NCI-H2029 (cell line): ENCODE results near the gene GM2A.
"Not testable (repeated sequence)": the region's sequence is repeated elsewhere in the genome, so short reads cannot be mapped to it uniquely, and the experiment has no call there.

ENCODE experiments used
- DNase-seq: peaks from one replicate; lab custom pipeline; 2025; lab: John Stamatoyannopoulos, UW

The GM2A gene

DNA sequence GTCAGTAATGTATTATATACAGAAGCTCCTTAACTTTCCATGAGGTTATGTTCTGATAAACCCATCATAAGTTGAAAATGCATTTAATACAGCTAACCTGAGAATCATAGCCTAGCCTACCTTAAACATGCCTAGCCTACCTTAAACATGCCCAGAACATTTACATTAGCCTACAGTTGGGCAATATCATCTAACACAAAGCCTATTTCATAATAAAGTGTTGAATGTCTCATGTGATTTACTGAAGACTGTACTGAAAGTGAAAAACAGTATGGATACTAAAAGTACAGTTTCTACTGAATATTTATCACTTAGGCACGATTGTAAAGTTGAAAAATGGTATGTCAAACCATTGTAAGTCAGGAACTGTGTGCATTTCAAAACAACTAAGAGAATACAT, 1.6 kb downstream of the GM2A start:
- DNase-seq = no peak

DNA sequence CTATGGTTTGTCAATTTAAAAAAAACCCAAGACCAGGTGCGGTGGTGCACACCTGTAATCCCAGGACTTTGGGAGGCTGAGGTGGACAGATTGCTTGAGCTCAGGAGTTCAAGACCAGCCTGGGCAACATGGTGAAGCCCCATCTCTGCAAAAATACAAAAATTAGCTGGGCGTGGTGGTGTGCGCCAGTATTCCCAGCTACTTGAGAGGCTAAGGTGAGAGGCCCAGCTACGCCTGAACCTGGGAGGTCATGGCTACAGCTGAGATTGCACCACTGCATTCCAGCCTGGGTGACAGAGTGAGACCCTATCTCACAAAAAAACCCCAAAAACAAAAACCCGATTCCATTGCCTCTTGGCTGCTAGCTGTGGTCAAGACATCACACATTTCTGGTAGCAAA, 2.0 kb downstream of the GM2A start:
- not testable (repeated sequence) for DNase-seq

DNA sequence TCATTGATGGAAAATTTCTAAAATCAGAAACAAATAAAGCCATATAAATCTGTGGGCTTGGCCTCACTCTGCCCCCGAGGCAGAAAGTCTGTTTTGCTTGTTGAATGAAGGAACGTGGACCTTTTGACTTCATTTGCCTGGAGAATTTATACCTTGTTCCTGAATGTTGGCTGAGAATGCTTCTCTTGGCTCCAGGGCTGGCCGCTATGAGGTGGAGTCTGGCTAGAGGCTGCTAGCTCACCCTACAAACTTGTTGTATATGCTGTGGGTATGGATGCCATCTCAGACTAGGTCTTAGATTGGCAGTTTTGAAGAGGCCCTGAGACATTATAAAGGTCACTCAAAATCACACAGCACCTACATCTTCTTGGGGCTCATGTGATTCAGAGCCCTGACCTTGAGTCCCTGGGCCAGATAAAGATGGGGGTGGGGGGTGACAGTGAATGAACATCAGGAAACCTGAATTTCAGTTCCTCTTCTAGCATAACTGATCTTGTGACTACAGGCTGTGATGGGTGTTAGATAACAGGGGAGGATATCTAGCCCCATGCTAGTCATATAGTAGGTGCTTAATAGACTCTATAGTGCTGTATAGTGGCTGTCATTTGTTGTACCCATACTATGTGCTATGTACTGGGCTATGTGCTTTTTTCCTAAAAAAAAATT, 2.8 kb downstream of the GM2A start:
- no peak for DNase-seq

DNA sequence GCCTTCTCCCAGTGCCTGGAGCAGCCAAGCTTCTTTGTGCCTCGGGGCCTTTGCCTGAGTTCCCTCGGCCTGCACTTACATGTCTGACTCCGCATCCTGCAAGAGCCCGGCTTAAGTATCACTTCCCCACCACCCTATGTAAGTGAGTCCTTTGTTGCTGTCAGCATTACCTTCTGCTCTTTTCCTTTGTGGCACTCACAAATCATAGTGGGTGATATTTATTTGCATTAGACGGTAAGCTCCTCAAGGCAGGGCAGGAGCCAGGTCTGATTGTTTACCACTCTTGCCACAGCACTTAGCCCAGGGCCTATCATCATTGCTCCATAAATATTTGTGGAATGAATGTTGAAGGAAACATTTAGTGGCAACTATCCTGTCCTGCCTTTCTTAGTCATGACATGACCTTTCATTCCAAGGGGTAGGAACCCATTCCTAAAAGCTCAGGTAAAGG, 4.8 kb downstream of the GM2A start:
- no peak for DNase-seq

DNA sequence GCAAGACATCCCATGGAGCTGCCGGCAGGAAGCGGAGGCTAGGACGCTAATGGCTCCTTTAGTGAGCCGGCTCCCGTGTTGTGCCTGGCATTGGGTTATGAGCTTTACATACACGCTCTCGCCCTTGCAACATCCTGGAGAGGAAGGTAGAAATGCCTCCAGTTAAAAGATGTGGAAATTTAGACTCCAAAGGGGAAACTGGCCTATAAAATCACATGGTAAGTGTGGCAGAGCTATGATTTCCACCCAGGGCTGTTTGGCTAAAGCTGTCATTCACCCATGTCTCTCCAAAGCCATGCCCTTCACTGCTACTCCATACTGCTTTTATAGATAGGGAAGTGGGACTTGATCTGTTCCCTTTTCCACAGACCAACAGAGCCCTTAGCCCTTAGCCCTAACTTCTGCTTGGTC, 5.2 kb downstream of the GM2A start:
- DNase-seq = no peak

DNA sequence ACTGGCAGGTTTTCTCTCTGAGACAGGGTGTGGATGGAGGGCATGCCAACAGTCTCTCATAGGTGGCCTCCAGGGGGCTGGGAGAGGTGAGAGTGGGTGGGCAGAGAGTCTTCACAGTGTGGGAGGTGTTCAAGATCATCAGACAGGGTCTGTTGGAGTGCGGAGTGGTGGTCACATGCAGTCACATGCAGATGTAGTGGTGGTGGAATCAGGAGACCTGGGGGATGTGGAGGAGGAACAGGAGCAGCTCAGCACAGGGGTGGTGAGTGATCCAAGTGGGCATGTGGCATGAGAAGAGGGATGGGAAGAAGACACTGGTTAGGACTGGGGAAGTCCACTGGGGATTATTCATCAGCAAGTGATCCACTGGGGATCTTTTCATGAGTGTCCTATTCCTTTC, 5.8 kb downstream of the GM2A start:
- no peak for DNase-seq

DNA sequence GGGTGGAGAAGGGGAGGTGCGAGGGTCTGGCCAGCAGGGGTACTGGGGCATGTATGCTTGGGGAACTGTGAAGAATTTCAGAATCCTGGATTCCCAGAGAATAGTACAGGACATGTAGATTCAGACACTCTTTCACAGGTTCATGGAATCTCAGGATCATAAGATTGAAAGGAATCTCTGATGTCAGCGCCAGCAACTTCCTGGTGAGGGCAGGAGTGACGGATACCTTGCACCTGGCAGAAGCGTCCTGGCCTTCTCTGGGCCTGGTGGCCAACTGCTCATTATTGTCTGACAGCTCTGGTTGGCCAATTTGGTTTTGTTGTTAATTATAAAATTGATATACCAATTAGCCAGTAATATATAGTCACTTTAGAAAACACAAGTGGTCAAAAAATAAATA, 6.9 kb downstream of the GM2A start:
- DNase-seq = peak; percentile 3

DNA sequence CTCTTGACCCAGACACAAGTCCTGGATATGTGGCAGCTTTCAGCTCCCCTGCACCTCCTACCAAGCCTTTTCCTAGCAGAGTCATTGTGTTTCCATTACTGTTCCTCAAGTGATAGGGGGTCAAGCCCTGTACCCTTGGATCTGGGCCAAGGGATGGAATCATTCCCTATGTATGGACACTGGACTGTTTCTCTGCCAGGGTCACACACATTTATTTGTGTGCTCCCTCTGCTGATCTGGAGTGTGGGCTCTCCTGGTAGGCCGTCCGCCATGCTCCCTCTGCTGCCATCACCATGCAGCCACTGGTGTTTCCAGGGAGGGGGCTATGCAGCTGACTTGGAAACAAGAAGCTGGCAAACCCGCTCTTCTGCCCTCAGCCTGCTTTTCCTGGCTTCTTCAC, 9.5 kb downstream of the GM2A start:
- no peak for DNase-seq

DNA sequence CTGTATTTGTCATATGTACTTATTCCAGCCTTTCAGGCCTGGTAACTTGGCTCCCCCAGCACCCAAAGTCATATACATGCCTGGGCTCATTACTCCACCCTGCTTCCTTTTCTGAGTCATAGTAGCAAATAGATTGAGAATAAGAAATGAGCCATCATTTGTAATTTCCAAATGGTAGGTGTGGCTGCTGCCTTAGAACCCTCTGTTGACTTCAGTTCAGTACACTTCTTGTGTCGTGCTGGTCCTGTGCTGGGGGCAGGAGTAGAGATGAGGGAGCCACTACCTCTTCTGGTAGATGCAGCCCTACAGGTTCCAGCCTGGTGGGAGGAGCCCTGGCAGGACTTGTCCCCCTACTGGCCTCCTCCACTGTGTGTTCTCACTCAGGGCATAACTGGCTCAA, 11.1 kb downstream of the GM2A start:
- DNase-seq = no peak

DNA sequence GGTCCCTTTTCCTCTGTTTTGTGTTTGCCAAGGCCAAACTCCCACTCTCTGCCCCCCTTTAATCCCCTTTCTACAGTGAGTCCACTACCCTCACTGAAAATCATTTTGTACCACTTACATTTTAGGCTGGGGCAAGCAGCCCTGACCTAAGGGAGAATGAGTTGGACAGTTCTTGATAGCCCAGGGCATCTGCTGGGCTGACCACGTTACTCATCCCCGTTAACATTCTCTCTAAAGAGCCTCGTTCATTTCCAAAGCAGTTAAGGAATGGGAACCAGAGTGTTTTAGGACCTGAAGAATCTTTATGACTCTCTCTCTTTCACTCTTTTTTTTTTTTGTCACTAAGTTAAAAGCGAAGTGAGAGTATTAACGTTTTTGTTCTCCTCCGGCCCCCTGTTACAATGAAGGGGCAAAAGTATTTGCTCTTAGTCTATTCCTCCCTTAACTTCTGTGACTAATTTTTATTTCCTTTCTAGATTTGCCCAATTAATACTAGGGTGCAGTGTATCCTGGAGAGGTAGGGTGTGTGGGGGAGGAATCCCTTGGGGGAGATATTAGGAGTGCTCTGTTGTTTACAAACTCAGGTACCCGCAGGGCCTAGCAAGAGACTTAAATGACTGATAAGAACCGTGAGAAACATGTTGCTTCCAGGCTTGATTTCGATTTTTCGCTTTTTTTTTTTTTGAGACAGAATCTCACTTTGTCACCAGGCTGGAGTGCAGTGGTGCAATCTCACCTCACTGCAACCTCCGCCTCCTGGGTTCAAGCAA, 14.7 kb downstream of the GM2A start:
- no peak for DNase-seq

DNA sequence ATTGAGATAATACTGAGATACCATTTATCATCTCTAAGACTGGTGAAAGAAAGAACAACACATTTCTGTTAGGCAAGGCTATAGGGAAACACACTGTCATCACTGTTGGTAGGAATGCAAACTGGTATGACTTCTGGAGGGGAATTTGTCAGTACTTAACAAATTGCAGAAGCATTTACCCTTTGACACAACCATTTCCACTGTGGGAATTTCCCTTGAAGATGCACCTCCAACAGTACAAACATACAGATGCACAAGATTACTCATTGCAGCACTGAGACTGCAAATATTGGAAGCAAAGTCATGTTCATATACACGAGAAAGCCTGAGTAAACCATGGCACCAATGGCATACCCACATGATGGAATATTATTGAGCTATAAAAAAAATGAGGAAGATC, 17.6 kb downstream of the GM2A start:
- DNase-seq = no peak

DNA sequence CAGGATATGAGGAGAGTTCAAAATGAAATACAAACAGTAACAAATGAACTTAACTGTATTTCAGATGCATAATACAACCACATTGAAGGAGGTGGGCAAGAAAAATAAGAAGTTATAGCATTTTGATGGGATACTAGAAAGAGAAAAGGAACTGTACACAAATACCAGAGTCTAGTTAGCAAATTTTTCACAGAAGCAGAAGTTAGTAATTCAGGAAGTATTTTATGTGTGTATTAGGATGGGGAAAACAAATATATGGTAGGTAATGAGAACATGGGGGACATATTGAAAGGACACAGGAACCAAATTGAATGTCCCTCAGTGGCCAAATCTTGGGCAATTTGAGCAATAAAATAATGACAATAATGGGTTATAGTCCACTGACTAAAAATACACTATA, 18.4 kb downstream of the GM2A start:
- DNase-seq = no peak

DNA sequence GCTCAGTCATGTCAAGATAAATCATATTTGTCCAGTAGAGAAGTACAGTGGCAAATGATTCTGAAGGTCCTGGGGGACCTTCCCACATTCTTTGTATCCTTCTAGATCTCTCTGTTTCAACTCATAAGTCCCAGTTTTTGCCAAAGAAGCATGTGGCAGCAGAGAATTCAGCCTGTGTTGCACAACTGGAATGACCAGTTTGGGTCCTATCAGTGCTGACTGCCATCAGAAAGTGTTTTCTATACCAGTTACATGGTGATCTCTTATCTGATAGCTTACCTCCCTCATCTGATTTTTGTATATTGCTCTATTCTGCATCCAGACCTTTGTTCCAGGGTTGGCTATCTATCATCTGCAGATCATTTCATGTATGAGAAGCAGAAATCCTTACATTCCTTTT, 21.7 kb downstream of the GM2A start:
- no peak for DNase-seq

DNA sequence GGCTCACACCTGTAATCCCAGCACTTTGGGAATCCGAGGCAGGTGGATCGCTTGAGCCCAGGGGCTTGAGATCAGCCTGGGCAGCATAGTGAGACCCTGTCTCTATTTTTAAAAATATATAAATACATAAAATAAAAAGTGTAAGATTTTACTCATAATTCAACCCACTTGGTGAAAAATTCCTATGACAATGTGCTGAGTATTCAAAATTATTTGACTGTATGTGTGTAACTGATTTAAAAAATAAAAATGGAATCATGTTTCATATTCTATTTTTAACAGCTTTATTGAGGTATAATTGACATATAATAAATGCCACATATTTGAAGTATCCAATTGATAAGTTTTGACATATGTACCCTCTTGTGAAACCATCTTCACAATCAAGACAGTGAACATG, 22.8 kb downstream of the GM2A start:
- DNase-seq = no peak

DNA sequence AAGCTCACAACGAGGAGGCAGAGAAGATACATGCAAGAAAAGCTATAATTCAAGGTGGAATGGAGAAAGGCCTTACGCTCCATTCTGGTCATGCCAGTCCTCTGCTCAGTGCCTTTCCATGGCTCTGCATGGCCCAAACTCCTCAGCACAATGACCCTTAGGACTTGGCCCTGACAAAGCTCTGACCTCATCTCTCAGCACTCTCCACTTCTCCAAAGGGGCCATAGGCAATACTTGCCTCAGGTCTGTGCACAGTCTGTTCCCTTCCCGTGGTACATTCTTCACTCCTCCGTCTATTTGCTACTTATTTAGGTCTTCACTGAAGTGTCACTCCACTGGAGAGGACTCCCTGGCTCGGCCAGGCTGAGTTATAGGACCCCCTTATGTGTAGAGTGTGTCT, 25.9 kb downstream of the GM2A start:
- no peak for DNase-seq

DNA sequence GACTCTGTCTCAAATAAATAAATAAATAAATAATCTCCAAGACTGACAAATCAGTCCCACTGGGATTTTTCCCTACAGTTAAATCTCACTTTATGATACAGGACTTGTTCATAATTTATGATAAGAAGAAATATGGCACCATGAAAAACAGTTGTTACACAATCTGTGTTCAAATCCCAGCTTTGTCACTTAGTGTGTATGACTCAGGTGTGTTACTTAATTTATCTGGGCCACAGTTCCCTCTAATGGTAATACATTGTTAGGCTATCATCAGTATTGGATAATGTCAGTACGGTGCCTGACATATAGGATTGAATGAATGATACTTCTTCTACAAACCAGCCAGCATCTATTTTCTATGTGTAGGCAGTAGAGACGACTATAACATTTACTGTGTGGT, 27.5 kb downstream of the GM2A start:
- no peak for DNase-seq

DNA sequence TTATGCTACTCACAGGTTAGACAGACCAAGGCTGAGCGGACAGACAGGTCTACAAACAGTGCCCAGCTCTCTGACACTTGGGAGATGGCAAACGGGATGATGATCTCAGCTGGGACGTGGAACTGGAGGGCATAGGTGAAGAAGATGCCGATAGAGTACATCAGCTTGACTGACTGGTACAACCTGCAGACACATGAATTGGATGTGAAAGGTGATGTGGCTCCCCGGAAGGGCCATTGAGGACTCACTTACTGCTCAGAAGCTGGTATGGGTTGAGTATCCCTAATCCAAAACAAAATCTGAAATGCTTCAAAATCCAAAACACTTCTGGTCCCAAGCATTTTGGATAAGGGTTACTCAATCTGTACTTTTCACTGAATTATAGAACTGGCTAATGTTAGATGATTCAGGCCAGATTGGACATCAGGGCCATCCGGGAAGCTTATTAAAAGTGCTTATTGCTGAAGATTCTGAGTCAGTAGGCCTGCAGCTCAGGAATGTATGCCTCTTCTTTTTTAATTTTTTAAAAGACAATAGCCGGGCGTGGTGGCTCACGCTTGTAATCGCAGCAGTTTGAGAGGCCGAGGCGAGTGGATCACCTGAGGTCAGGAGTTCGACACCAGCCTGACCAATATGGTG, 28.1 kb downstream of the GM2A start:
- DNase-seq = no peak

DNA sequence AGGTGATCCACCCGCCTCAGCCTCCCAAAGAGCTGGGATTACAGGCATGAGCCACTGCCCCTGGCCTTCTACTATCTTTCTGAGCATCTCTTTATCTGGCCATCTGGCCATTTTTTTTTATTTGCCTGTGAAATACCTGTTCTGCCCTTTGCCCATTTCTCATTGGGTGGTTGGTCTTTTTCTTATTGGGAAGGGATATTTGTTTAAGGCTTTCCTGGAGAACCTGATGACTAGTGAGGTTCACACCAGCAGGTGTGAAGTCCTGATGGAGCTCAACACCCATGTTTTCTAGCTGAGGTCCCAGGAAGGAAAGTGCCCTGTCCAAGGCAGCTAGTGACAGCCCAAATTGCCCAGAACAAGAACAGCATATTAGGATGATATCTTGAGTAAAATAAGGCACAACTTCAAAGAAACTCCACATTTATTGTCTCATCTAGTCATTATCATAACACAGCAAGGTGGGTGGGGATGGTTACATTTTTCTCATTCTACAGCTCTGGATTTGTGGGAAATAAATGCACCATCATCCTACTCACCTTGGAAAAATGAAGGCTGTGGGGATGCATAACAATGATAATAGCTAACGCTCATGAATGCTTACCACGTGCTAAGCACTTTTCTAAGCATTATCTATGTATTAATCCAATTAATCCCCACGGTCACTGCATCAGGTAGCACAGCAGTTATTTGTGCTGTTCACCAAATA, 30.3 kb downstream of the GM2A start:
- no peak for DNase-seq

DNA sequence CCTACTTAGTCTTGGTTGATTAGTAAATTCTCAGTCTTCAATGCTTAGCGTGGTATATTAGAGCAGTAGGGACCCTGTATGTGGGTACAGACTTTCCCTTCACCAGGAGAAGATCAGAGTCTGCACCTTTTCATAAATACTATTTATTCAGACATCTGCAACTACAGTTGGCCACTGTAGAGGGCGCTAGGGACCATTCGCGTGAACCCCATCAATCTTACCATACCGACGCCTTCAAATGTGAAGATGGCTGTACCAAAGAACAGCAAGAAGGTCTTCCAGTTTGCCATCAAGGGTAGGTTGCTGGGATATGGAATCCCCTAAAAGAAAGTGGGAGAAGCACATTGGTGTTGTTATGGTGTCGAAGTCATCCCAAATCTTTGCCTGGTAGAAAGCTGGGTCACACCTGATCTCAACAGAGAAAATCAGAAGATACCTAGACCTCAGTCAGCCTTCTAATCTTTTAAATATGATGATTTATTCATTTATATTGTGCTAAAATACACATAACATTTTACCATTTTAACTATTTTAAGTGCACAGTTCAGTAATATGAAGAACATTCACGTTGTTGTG, 31.5 kb downstream of the GM2A start:
- DNase-seq = no peak

DNA sequence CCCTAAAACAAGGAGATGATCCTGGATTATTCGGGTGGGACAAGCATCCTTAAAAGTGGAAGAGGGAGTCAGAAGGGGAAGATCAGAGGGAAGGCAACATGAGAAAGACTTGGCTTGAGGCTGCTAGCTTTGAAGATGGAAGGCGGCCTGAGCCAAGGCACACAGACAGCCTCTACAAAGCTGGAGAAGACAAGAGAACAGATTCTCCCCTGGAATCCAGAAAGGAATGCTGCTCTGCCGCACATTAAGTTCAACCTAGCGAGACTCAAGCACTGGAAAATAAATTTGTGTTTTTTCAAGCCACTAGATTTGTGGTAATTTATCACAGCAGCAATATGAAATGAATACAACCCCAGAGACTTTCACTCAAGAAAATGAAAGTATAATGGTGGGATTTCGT, 32.7 kb downstream of the GM2A start:
- DNase-seq = no peak

DNA sequence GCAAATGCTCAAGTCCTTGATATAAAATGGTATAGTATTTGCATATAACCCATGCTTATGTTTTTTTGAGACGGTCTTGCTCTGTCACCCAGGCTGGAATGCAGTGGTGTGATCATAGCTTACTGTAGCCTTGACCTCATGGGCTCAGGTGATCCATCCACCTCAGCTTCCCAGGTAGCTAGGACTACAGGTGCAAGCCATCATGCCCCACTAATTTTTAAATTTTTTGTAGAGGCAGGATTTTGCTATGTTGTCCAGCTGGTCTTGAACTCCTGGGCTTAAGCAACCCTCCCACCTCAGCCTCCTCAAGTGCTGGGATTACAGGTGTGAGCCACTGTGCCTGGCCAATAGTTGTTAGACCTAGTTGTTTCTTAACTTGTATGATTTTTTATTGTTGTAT, 33.3 kb downstream of the GM2A start:
- no peak for DNase-seq

DNA sequence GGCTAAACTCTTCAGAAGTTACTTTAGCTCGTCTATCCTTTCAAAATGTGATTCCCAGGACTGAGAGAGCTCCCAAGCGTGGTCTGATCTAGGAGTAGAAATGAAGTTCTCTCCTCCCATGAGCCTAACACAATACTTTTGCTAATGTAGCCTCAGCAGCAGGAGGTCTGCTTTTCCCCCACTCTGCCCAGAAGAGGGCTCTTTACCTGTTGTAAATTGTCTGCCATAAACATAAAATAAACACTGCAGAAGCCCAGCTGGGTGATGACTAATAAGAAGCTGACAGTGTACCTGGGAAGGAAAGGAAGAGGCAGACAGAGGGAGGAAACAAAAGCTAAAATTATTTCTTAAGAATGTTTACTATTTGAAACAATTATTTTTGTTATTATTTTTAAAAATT, 35.2 kb downstream of the GM2A start:
- peak; percentile 50 for DNase-seq
